ENCODE data around the gene KLLN. TPM values are rescaled to one million over a fixed set of nuclear protein-coding genes. Genes with fewer than 3 reads are reported as not detected.

The KLLN gene
- total and polyA plus RNA-seq, 2 donors (not counting 1 experiment from before 2014, with no cell fraction given), result 0.45 to 2.2 TPM

DNA sequence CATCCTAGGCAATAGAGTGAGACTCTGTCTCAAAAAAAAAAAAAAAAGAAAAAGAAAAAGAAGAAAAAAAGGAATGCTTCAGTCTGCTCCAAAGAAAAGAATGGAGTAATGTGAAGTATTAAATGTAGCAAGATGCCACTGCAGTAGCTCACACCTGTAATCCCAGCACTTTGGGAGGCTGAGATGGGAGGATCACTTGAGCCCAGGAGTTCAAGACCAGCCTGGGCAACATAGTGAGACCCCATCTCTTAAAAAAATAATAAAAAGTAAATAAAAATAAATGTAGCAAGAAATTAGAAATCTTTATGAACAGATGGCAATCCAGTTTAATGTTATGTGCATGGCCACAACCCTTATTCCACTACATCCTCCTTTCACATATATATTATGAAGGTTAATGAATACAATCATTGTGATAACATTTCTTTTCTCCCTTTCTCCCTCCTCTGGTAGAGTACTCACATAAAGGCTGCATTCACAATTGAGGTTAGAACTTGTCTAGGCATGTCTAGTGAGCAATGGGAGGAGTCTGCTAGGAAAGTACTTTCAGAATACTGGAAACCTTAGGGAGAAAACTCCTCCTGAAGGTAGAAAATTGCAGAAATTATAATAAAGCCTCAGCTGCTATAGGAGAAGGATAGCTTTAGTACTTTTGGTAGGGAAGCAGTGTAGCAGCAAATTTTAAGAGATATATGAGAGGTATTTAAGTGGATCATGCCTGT lies 20.4 kb downstream of the KLLN start:
- no peak overlapping the region for H2AFZ ChIP-seq (ENCODE audit: insufficient read depth, low read depth, low read length, poor library complexity, severe bottlenecking)
- no peaks in the 10 kb centered on the region for H3K9me3 ChIP-seq (ENCODE audit: control extremely low read depth in 1 of 3, control insufficient read depth in 2 of 3, insufficient read depth in 1 of 3, low read length in 2 of 3)
- ATAC-seq (ENCODE audit: low read depth), result no peak
- Mint-ChIP-seq H3K27me3 (no peaks in the 10 kb centered on the region), H3K27ac (no peak overlapping the region), H3K4me1 (no peaks in the 10 kb centered on the region), H3K4me3 (no peak overlapping the region), H3K9me3 (ENCODE audit: insufficient read depth) (no peaks in the 10 kb centered on the region)
- TF ChIP-seq, protein P1, sequence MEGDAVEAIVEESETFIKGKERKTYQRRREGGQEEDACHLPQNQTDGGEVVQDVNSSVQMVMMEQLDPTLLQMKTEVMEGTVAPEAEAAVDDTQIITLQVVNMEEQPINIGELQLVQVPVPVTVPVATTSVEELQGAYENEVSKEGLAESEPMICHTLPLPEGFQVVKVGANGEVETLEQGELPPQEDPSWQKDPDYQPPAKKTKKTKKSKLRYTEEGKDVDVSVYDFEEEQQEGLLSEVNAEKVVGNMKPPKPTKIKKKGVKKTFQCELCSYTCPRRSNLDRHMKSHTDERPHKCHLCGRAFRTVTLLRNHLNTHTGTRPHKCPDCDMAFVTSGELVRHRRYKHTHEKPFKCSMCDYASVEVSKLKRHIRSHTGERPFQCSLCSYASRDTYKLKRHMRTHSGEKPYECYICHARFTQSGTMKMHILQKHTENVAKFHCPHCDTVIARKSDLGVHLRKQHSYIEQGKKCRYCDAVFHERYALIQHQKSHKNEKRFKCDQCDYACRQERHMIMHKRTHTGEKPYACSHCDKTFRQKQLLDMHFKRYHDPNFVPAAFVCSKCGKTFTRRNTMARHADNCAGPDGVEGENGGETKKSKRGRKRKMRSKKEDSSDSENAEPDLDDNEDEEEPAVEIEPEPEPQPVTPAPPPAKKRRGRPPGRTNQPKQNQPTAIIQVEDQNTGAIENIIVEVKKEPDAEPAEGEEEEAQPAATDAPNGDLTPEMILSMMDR (IDR thresholded peaks at IDR 0.05), result no peak
- no peak for TF ChIP-seq EZH2 (IDR thresholded peaks at IDR 0.05; ENCODE audit: borderline replicate concordance, insufficient read depth, low read depth, low read length, poor library complexity, severe bottlenecking)
- no peak for DNase-seq
- H3K79me2 ChIP-seq (ENCODE audit: control insufficient read depth, insufficient read depth, low read length), result no peaks in the 10 kb centered on the region
- H3K4me3 ChIP-seq (ENCODE audit: control extremely low read depth in 1 of 5, extremely low read depth in 1 of 5, insufficient read depth in 1 of 5, low read depth in 2 of 5, low read length in 4 of 5), result no peak overlapping the region
- H3K36me3 ChIP-seq (replicated peaks in 1 of 2; ENCODE audit: control extremely low read depth in 1 of 2, control insufficient read depth in 1 of 2, extremely low read depth in 1 of 2, insufficient read depth in 2 of 2, low read length in 1 of 2), result no peaks in the 10 kb centered on the region
- H3K27ac ChIP-seq (ENCODE audit: low read length in 2 of 2), result no peak overlapping the region
- intact Hi-C loops (cut with micrococcal nuclease), result no loop called here
- no peaks in the 10 kb centered on the region for H4K20me1 ChIP-seq (ENCODE audit: control insufficient read depth, insufficient read depth, low read length, poor library complexity, severe bottlenecking)
- CTCF ChIA-PET, result no interaction called here
- no peaks in the 10 kb centered on the region for H3K27me3 ChIP-seq (replicated peaks in 1 of 4; ENCODE audit: control extremely low read depth in 1 of 4, control insufficient read depth in 3 of 4, insufficient read depth in 4 of 4, low read length in 3 of 4)
- H3K4me2 ChIP-seq (replicated peaks; ENCODE audit: low read depth, low read length, poor library complexity, severe bottlenecking), result no peak overlapping the region
- POLR2A ChIA-PET, result interaction anchor here (0.7 kb wide), 1 partner anchor 382 kb away, joined by 4 read pairs; no protein-coding TSS in a partner anchor
- H3K9ac ChIP-seq (ENCODE audit: low read length), result no peak overlapping the region
- no peaks in the 10 kb centered on the region for H3K4me1 ChIP-seq (ENCODE audit: control insufficient read depth in 2 of 2, insufficient read depth in 2 of 2, low read length in 2 of 2)

DNA sequence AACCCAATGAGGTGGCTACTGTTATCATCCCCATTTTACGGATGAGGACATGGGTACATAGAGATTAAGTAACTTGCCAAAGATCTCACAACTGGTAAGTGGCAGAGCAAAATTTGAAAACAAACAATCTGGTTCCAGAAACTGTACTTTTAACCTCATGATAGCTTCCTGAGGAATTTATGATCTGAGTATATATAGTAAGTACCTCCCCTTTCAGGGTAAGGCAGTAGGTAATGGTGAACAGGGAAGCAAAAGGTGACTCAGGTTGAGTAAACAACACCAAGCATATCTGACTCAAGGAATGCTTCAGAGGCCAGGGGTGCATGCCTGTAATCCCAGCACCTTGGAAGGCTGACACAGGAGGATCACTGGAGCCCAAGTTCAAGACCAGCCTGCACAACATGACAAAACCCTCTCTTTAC lies 21.1 kb downstream of the KLLN start:
- Mint-ChIP-seq H3K4me1 (peaks cover 5% of the 10 kb centered on the region), H3K27me3 (no peaks in the 10 kb centered on the region), H3K4me3 (no peak overlapping the region), H3K9me3 (ENCODE audit: insufficient read depth) (no peaks in the 10 kb centered on the region), H3K27ac (no peak overlapping the region)
- Histone ChIP-seq H3K36me3 (replicated peaks in 1 of 2; ENCODE audit: control extremely low read depth in 1 of 2, control insufficient read depth in 1 of 2, extremely low read depth in 1 of 2, insufficient read depth in 2 of 2, low read length in 1 of 2) (no peaks in the 10 kb centered on the region), H2AFZ (ENCODE audit: insufficient read depth, low read depth, low read length, poor library complexity, severe bottlenecking) (no peak overlapping the region), H3K9ac (ENCODE audit: low read length) (no peak overlapping the region), H3K27ac (ENCODE audit: low read length in 2 of 2) (no peak overlapping the region), H3K4me3 (ENCODE audit: control extremely low read depth in 1 of 5, extremely low read depth in 1 of 5, insufficient read depth in 1 of 5, low read depth in 2 of 5, low read length in 4 of 5) (no peak overlapping the region), H3K79me2 (ENCODE audit: control insufficient read depth, insufficient read depth, low read length) (no peaks in the 10 kb centered on the region), H3K4me2 (replicated peaks; ENCODE audit: low read depth, low read length, poor library complexity, severe bottlenecking) (no peak overlapping the region), H3K9me3 (ENCODE audit: control extremely low read depth in 1 of 3, control insufficient read depth in 2 of 3, insufficient read depth in 1 of 3, low read length in 2 of 3) (no peaks in the 10 kb centered on the region), H4K20me1 (ENCODE audit: control insufficient read depth, insufficient read depth, low read length, poor library complexity, severe bottlenecking) (no peaks in the 10 kb centered on the region), H3K4me1 (ENCODE audit: control insufficient read depth in 2 of 2, insufficient read depth in 2 of 2, low read length in 2 of 2) (peaks cover 6 to 7% of the 10 kb centered on the region in 2 donors), H3K27me3 (replicated peaks in 1 of 4; ENCODE audit: control extremely low read depth in 1 of 4, control insufficient read depth in 3 of 4, insufficient read depth in 4 of 4, low read length in 3 of 4) (no peaks in the 10 kb centered on the region)
- intact Hi-C loops (cut with micrococcal nuclease), result no loop called here
- ATAC-seq (ENCODE audit: low read depth) (no peak), DNase-seq (no peak)
- CTCF ChIA-PET, result interaction anchor here (0.9 kb wide), 1 partner anchor 547 kb away, joined by 3 read pairs; no protein-coding TSS in a partner anchor
- no CpG with 5 or more reads among the region's 1 CpG for WGBS (ENCODE audit: insufficient coverage)
- TF ChIP-seq, protein P1 (IDR thresholded peaks at IDR 0.05), result no peak
- TF ChIP-seq EZH2 (IDR thresholded peaks at IDR 0.05; ENCODE audit: borderline replicate concordance, insufficient read depth, low read depth, low read length, poor library complexity, severe bottlenecking), result no peak
- POLR2A ChIA-PET, result interaction anchor here (0.7 kb wide), 2 partner anchors 30 to 383 kb away, joined by 4 read pairs; no protein-coding TSS in a partner anchor

All from B cell (primary cell).